HG03066 (cell line): ENCODE data around the gene UBL3.
A peak's percentile ranks its signal among the peaks of the same experiment; 100 is the strongest.

Experiments
- ATAC-seq: cut with Tn5 transposase; IDR thresholded peaks from one replicate; pipeline ENCODE4 v1.9.1; 2021; ENCODE audit warnings: low read depth; ENCODE audit not compliant: unreplicated experiment

UBL3 gene

DNA sequence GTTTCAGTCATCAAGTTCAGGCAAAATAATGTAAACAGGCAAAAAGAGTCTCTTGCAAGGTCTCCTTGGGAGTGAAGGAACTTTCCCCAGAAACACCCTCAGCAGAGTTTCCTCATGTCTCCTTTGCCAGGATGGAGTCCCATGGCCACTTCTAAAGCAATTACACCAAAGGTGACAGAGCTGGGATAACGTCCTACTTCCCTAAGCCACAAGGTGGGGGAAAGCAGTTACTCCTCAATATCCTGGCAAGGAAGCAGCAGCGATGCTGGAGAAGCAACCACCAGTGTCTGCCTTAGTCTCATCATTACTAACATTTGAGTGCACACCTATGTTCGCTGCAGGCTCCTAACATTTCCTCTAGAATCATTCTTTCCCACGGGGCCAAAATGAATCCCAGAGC is 88.6 kb downstream of the UBL3 start:
- ATAC-seq: no peak

DNA sequence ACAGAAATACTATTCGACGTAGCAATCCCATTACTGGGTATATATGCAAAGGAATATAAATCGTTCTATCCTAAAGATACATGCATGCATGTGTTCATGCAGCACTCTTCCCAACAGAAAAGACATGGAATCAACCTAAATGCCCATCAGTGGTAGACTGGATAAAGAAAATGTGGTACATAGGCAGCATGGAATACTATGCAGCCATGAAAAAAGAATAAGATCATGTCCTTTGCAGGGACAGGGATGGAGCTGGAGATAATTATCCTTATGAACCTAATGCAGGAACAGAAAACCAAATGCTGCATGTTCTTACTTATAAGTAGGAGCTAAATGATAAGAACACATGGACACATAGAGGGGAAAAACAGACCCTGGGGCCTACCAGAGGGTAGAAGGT is 89.3 kb downstream of the UBL3 start:
- ATAC-seq: no peak

DNA sequence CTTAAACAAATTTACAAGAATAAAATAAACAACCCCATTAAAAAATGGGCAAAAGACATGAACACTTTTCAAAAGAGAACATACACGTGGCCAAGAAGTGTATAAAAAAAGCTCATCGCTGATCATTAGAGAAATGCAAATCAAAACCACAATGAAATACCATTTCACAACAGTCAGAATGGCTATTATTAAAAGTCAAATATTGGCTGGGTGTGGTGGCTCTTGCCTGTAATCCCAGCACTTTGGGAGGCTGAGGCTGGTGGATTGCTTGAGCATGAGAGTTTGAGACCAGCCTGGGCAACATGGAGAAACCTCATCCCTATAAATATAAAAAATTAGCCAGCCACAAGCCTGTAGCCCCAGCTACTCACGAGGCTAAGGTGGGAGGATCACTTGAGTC is 89.9 kb downstream of the UBL3 start:
- no peak for ATAC-seq

DNA sequence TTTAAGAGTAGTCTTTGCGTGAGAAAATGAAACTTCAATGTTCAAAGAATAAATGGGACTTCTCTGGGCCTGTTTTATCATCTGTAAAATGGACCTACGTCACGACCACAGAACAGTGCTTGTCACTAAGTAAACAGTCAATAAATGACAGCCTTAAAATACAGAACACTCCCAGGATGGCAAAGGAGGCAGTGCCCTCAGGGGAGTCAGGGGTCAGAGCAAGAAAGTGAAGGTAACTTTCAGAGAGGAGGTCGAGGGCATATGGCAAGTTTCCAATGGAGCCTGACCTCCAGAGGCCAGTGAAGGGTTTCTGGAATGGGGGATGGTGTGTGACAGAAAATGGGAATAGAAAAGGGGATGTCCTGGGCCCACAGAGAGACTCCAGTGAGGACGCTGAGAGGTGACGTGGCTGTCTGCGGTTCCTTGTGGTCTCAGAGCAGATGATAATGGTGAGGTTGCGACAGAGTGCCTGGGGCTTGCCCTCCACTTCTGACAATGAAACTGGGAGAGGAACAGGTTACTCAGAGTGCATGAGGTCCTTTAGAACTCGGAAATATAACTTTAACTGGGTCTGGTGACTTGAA is 91.8 kb downstream of the UBL3 start:
- peak; percentile 87 for ATAC-seq

DNA sequence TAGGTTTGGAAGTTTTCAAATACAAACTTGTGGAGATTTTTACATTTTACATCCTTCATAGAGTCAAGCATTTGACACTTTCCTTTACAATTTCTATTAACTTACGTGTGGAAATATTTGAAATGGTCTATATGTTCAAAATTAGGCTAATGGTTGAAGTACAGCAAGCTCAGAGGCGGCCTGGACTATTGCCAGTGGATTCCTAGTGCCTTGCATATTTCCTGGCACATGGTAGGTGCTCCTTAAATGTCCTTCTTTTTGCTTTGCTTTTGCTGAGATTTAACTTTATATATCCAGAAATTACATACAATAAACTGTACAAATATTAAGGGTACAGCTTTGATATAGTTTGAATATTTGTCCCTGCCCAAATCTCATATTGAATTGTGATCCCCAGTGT is 93.9 kb downstream of the UBL3 start:
- no peak for ATAC-seq

DNA sequence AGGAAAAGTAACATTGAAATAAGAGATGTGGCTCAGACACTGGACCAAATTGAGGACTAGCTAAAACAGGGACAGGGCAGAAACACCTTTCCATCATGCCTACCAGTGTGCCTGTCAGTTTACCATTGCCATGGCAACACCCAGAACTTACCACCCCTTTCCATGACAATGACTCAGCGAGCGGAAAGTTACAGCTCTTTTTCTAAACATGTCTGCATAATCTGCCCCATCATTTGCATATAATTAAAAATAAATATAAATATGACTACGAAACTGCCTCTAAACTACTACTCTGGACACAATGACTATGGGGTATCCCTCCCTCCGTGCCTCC is 96.0 kb downstream of the UBL3 start:
- no peak for ATAC-seq

DNA sequence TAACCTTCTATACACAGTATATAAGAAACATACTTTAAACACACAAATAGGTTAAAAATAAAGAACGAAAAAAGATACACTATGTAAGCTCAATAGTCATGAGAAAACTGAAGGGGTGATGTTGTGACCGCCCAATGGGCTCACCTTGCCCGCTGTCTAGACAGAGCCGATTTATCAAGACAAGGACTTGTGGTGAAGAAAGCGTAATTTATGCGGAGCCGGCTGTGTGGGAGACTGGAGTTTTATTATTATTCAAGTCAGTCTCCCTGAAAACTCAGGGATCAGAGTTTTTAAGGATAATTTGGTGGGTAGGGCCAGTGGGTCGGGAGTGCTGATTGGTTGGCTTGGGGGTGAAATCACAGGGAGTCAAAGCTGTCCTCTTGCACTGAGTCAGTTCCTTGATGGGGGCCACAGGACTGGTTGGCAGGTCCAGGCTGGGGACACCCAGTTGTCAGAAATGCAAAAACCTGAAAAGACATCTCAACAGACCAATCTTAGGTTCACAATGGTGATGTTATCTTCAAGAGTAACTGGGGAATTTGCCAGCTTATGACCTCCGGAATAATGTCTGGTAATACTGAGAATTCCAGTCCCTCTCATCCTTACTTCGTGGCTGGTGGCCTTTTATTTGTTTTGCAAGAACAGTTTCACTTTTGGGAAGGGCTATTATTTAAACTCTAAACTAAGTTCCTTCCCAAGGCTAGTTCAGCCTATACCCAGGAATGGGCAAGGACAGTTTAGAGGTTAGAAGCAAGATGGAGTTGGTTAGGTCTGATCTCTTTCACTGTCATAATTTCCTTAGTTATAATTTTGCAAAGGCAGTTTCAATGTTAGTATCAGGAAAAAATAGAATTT is 96.6 kb downstream of the UBL3 start:
- no peak for ATAC-seq

DNA sequence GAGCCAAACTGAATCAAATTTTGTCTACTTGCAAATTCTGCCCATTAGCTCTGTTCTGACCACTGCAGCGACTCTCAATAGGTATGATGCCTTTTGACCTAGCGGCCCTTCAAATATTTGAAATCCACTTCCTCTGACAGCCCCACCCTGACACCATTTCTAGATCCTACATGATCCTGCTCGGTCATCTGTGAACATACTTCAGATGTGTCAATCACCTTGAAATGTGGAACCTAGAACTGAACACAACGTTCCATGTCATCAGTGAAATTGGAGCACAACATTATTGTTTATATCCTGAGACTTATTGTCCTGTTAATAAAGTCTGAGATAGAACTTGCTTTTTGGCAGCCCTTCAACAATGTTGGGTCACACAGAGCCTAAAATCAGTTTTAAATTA is 98.2 kb downstream of the UBL3 start:
- no peak for ATAC-seq

DNA sequence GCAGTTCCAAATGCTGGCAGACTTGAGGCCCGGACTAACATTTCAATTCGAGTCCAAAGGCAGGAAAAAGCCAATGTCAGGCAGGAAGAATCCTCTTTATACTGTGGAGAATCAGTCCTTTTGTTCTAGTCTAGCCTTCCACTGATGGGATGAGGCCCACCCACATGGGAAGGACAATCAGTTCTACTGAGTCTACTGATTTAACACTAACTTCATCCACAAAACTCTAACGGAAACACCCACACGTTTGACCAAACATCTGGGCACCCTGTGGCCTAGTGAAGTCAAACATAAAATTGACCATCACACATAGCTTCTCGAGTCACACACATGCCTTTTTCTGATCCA is 100.3 kb downstream of the UBL3 start:
- no peak for ATAC-seq

DNA sequence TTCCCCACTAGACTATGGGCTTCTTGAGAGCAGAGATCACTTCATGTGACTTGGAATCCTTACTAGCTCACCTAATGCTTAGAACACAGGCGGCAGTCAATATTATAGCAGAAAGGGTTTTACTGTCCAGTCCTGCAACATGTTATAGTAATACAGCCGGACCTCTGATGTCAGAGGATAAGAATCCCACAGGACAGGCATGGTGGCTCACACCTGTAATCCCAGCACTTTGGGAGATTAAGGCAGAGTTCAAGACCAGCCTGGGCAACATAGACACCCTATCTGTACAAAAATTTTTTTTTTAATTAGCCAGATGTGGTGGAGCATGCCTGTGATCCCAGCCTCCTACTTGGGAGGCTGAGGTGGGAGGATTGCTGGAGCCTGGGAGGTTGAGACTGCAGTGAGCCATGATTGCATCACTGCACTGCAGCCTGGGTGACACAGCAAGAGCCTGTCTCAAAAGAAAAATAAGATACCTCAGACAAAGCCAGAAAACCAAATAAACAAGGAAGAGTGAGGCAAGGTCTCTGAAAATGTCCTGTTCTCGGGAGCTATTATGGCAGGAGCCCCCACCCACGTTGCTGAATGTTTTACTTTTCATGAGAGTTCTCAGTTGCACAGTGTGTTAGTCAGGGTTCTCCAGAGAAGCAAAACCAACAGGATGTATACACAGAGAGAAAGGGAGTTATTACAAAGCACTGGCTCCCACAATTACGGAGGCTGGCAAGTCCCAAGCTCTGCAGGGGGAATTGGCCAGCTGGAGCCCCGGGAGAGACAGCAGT is 100.8 kb downstream of the UBL3 start:
- no peak for ATAC-seq

DNA sequence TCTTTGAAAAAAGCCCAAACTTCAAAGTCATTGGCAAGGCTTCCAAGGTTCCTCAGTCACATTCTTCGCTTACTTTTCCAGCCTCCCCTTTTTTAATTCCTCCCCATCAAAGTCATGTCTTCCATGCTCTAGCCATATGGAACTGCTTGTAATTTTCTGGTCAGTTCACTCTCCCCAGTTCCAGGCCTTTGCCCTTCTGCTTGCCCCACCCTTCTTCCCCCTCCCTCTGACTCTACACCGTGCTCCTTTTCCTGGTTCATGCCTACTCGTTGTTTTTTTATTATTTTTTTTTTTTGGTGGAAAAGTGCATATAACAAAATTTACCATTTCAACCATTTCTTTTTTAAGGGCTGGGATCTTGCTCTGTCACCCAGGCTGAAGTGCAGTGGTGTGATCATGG is 102.3 kb downstream of the UBL3 start:
- ATAC-seq: no peak

DNA sequence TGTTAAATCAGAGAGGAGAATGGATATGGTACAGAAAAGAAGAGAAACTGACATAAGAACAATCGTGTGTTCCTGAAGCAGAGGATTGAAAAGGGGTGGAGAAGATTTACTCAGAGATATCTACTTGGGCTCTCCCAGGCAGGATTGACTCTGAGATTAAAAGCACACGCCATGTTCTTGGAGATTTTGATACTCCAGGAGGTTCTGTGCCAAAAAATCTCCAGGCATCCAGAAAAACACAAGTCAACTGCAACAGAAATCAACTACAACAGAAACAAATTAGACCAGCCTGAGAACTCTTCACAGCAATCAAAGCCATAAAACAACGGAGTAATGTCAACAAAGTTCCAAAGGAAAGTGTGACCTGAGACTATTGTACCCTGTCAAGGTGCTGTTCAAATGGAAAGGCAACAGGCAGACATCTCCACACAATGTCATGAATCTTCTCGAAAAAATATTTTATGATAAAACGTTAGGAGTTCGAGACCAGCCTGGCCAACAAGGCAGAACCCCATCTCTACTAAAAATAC is 104.2 kb downstream of the UBL3 start:
- no peak for ATAC-seq

DNA sequence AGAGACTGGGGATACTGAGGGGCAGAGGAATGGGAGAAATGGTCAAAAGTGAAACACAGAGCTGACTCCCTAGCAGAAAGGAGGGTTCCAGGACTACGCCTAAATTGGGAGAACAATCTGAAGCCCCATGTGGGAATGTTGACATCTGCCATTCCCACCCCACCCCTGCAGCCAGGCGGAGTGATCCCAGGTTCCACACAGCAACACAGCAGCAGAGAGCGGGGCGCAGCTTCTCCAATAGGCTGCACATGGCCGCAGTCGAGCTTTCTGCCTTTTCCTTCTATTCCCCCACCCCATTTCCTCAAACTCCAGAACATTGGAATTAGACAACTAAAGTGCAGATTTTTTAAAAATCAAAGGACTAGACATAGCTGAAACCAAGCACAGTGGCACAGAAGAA is 104.7 kb downstream of the UBL3 start:
- no peak for ATAC-seq

DNA sequence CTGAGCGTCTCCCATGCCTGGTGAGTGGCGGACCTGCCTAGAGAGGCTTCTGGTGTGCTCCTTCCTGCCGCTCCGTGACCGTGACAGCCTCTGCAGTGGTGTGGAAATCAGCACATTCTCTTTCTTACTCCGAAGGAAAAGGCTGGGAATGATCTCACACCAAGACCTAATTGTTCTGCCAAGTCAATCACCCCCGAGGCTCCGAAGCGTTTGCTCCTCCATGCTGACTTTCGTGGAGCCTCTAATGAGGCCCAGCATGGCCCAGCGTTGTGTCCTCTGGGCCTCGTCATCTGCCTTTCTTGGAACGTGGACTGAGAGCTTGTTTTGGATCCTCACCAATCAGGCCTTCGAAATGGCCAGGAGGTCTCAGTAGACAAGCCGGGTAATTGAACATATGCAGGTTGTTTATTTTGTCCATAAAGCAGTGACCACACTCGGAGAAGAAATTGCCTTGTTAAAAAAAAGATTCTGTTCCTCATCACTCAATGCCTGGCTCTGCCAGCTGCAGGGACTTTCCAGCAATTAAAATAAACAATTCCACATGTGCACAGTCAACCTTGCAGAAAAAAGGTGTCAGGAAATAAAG is 107.1 kb downstream of the UBL3 start:
- no peak for ATAC-seq

DNA sequence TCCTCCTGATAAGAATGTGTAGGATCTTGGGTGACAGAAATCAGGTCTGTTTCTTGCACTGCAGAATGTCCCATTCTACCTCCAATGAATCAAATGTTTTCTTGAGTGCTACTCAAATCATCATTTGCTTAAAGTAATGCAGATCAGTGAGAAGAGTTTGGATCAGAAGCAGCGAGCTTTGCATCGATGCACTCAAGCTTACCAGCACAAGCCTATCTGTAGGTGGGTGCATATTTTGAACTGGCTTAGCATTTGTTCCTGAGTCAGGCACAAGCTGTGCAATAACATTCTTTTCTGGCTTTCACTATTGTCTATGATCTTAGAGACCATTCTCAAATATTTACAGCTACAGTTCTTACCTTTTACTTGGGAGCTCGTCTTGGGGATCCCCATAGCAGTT is 109.5 kb downstream of the UBL3 start:
- ATAC-seq: no peak

DNA sequence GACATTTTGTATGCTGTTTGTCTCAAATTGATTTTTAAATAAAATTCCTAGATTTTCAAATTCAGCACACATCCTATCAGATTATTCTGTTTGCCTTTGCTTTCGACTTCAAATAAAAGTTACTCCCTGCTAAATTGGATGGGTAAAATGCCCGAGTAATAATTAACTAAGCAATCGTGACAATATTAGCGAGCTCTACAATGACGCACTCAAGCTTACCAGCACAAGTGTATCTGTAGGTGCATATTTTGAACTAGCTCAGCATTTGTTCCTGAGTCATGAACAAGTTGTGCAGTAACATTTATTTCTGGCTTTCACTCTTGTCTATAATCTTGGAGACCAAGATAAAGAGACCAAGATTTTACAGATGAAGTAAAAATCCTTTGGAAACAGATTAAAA is 113.4 kb downstream of the UBL3 start:
- no peak for ATAC-seq

DNA sequence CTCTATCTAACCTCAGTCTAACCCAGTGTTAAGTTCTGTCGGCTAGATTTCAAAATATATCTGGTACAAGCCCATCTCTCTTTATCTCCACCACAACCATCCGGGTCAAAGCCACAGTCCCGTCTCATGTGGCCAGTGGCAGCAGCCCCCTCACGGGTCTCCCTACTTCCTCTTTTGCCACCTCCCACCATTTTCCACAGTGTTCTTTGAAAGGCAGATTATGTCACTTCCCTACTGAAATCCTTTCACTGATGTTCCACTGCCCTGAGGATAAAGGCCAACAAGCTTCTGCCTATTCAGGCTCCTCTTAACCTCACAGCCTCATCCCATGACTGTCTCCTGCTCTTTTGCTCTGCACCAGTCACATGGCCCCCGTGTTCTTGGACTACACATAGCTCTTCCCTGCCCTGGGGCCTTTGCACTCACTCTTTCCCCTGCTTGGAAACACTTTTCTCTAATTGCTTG is 117.2 kb downstream of the UBL3 start:
- no peak for ATAC-seq

DNA sequence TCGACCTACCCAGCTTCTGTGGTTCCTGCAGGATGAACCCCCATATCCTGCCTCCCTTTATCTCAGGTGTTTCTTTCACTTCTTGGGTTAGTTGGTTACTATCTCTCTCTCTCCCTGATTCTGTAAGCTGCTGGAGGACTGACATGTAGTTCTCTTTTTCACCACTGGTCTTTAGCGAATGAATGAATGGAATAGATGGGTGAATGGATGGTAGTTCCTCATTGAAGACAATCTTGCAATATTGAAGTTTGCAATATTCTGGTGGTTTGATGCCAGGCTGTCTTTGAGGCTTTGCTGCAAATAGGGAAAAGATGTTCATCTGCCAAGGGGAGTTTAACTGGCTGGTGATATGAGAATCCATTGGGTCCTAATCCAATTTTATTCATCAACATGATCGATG is 120.2 kb downstream of the UBL3 start:
- ATAC-seq: no peak

DNA sequence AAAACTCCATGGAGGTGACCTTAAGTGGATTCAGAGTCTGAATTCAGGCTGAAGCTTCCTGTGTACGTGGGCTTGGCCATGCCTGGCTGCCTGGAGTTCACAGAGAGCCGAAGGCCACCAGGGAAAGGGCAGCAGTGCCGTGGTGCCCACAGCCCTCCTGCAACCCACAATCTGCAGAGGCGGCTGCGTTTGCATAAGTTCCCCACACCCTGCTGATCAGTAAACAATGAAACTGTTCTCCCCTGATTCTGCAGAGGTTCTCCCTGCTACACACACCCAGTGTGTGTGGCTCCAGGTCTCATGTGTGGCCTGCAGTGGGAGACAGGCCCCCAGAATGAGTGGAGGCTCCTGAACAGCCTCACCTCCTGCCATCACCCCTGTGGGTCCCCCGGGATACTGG is 128.0 kb downstream of the UBL3 start:
- ATAC-seq: no peak

DNA sequence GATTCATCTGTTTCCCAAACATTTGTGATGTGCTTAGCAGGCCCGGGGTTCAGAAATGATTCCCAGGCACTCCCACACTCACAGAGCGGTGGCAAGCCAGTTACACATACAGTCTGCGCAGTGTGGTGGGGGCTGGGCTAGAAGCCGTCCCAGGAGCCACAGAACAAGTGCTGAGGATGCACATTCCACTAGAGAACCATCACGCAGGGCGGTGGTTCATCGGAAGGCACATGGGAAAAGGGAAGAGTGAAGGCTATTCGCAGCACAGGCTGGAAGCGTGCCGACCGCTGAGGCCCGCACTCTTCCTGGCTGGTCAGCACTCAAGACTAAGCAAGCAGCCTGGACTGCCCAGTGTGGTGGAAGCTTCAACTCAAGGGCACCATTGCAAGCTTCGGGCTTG is 128.7 kb downstream of the UBL3 start:
- ATAC-seq: no peak

DNA sequence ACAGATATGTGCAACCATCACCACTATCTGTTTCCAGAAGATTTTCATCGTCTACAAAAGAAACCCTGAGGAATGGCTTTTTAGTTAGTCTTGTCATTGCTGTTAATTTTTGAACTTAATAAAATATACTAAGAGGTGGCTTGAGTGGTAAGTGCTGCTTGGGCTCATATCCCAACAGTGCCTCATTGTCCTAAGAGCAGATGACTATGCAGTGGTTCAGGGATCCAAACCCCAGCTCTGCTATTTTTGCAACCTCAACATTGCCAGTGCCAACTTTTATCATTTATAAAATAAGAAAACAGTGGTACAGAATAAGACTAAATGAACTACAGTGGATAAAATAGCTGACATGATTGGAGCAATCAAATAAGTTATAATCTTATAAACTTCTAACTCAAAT is 131.7 kb downstream of the UBL3 start:
- no peak for ATAC-seq
